HG02610 (cell line): ENCODE measurements around the gene C11orf16.
"Not testable (repeated sequence)": the region's sequence is repeated elsewhere in the genome, so short reads cannot be mapped to it uniquely, and the experiment has no call there.

ENCODE experiments used
- ATAC-seq: cut with Tn5 transposase; IDR thresholded peaks from one replicate; pipeline ENCODE4 v1.9.1; 2021; ENCODE audit warnings: mild to moderate bottlenecking, moderate library complexity; ENCODE audit not compliant: unreplicated experiment

C11orf16 gene, protein sequence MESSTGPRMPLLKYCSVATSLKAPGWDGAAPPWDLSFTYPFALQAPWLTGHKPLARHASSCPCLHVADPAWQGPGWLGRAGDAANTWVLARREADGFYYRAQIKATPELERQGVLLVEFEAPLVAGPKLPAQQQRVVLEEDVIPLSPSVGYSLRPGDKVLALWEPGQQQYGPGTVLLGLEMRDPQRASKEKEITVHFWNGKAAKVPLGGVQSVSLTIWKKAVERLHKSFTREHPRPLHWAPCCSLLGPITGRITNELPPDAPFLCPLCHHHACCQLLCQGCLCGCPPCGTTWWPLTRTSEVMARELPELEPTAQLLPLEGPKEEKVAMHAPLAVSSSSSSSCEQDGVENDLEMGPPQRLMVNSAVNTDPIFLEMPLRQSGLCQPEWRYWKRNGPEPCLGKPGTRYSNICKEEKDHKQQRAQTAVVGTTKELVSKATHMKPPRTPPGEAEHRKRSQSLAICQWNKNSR

GRCh38 chr11:8932564-8933180 lies at the start of gene C11orf16:
Gene C11orf16 (minus strand): TSS chr11:8932947. CDS start chr11:8932308, 639 bp downstream.
- no peak for ATAC-seq

GRCh38 chr11:8980485-8980884 lies 47.7 kb upstream of the C11orf16 start:
- ATAC-seq, result no peak

DNA sequence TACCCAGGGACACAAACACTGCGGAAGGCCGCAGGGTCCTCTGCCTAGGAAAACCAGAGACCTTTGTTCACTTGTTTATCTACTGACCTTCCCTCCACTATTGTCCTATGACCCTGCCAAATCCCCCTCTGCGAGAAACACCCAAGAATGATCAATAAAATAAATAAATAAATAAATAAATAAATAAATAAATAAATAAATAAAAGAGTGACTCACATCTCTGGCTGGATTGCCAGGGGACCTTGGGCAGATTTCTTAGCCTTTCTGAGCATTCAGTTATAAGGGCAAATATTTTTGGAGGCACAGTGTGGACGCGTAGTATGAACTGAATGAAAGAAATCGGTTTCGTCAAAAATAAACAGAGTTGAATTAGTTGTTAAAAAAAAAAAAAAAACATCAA lies 46.6 kb upstream of the C11orf16 start:
- not testable (repeated sequence) for ATAC-seq

DNA sequence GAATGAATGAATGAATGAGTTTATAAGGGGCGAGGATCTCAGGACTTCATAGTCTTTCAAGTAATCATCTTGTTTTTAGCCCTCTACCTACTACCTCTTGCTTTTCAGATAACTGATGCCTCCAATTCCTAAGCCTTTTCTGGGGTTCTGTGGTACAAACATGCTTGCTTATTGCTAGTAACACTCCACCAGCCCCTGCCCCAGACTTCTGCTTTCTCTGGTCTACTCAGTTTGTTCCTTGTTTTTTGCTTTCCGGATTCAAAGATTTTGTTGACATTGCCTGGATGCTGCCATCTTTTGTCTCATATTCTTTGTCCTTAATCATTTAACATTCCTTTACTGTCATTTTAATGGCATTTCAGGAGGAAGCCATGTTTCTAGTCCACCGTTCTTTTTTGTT lies 40.4 kb upstream of the C11orf16 start:
- ATAC-seq, result no peak

DNA sequence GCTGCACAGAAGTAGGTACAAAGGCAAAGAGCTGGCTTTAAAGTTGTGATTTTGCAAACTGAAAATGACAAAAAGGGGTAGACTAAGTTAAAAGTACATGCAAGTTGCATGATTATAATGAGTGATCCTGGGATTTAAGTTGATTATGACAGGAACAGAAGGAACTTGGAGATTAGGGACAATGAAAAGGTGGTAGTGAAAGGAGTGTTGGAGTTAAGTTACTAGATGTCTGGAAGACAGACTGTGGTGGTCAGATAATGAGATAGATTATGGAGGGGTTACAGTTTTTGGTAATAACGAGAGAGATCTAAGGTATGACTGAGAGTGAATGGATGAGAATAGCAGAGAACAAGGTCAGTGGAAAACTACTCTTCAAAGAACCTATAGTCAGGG lies 39.2 kb upstream of the C11orf16 start:
- no peak for ATAC-seq

- no peak for ATAC-seq
Measured at GRCh38 chr11:8971196-8971923, 38.6 kb upstream of the C11orf16 start.

- ATAC-seq, result no peak
Measured at GRCh38 chr11:8967184-8967583, 34.4 kb upstream of the C11orf16 start.

DNA sequence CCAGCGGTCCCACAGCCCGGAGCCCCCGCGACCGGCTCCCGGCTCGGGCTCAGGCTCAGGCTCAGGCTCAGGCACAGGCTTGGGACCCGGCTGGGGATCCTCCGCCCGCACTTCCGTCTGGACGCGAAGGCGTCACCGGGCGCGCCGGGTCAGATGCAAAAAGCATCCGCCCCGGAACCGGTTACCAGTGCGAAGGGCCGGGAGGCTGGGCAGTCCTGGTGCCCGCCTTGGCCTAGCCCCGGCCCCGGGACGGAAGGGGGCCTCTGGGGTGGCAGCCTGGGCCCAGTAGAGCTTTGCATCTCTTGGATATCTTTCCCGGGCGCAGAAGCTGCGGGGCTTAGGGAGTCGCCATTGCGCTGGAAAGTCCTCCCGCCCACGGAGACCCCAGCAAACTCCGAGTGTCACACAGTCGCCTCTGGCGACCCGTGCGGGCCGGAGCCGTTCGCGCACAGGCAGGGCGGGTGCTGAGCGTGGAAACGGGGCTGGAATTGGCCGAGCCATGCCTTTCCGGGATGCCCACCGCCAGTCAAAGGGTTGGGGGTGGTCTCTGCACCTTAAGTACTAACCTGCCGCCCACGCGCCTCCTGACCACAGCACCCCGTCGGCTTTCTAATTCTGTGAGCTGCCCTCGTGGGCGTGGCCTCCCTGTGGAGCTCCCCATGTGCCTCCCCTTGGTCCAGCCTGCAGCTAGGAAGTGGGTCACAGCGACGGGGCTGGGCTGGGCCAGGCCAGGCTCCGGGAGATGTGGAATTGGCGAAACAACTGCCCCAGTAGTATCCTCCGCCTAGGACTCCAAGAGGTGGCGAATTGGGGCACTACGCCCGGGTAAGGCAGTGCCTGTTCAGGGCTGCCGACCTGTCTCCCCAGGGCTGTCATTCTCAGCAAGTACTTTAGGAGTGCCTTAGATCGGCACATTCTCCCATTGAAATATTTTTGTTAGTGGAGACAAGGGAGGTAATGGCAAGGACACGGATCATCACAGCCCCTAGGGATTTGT lies 31.9 kb upstream of the C11orf16 start, which contains the start of gene TMEM9B:
Gene TMEM9B, minus strand, starts transcription at position 119 of the 997 bp plus-strand sequence. CDS start 129 bp downstream, outside the sequence.
- peak; percentile 86 for ATAC-seq

DNA sequence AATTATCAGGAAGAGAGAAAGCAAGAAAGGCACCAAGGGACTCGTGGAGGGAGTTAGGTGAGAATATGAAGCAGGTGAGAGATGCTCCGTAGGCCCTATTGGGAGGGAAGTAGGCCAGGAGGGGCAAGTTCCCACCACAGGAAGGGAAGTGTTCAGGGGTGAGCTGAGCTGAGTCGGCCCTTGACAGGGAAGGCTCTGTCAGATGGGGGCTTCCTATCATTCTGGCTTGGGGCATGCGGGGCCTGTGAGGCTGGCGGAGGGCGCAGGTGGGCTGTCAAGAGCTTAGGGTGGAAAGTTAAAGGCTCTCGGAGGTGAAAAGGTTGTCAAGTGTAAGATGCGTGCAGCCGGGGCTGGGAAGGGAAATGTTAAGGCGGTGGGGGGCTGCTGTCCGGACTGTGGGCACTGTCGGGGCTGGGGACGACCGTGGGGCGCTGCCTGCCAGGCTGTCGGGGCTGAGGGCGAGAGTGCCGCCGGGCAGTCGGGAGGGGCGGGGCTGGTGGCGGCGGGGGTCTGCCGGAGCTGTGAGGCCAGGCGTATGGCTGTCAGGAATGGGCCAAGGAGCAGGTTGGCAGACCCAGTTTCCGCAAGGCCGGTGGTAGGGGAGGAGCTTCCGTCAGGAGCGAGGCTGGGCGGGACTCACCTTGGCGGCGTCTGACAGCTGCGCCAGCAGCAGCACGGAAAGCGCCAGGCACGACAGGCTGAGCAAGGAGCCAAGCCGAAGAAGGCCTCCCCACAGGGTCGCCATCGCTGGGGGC lies 31.0 kb upstream of the C11orf16 start:
- ATAC-seq, result peak; percentile 62

GRCh38 chr11:8962841-8963240 lies 30.1 kb upstream of the C11orf16 start:
- no peak for ATAC-seq

GRCh38 chr11:8961401-8961800 lies 28.7 kb upstream of the C11orf16 start:
- ATAC-seq, result no peak

DNA sequence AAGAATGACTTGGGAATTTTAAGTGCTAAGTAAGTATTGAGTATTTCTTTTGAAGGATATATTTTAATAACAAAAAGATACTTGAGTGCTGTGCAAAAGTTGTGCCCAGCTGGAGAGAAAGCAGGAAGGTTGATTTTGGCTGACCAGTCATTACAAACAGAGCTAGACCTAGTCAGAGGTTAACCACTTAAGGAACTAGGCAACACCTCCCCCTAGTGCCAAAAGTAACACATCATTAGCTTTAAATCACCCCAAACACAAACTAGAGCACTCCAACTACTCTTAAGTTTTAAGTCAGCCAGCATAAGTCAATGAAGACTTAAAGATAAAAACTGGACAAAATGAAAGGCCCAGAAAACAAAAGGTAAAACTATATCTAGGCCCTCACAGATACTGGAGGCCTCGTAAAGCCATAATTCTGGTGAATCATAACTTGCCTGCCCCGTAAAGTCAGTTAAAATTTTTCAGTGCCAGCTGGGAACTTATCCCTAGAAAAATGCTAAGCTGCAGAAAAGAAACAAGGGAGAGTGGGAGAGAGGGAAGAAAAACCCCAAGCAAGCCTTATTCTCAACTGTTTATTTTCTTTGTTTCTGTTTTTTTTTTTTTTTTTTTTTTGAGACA lies 26.9 kb upstream of the C11orf16 start:
- ATAC-seq, result peak; percentile 43

- ATAC-seq, result no peak
Measured at GRCh38 chr11:8956860-8957259, 24.1 kb upstream of the C11orf16 start.

DNA sequence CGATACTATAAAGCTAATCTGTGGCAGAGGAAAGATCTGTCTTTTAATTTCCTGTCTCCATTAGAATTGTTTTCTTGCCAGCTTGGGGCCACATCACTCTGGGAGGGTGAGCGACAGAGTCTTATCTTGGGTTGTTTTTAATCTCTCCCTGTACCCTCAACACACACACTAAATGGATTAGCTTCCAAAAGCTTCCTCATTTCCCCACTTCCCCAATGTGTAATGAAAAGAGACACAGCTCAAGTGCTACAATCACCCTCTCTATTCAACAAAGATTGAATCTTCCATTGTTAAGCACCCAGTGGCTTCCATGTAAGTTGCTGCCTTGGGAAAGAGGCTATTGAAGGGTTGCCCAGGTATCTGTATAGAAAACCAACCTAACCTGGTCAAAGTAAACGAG lies 16.1 kb upstream of the C11orf16 start:
- no peak for ATAC-seq

DNA sequence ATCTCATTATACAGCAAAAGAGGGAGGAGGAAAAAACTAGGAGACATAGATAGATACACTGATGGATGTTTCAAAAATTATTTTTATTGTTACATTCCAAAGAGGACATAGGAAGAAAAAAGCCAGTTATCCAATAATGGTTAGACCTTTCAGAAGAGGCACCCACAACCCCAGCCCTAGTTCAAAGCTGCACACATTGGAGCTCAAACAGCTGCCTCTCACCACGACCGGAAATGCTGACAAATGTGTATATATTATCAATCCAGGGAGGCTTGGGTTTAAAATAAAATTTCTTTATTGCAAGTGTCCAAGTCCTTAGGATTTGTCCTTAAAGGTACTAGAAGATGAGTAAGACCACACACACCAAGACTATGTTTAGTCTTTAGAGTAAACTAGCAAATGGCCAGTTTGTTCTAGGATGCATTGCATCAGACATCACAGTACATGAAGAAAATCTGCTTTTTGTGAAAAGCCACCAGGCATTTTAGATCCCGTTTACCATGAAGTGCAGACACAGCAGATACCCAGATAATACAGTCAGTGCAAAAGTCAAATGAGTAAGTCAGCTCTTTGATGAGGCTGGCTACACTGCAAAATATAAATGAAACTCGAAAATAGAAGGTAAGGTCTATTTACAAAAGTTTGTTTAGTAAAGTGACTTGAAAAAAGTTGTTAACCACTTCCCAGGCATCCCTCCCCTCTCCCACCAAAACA lies 14.6 kb upstream of the C11orf16 start:
- no peak for ATAC-seq

GRCh38 chr11:8942518-8943066 lies 9.8 kb upstream of the C11orf16 start, which contains the start of gene ASCL3:
Gene ASCL3 (minus strand): TSS chr11:8943016. CDS start chr11:8938161, 4,855 bp downstream.
- no peak for ATAC-seq

DNA sequence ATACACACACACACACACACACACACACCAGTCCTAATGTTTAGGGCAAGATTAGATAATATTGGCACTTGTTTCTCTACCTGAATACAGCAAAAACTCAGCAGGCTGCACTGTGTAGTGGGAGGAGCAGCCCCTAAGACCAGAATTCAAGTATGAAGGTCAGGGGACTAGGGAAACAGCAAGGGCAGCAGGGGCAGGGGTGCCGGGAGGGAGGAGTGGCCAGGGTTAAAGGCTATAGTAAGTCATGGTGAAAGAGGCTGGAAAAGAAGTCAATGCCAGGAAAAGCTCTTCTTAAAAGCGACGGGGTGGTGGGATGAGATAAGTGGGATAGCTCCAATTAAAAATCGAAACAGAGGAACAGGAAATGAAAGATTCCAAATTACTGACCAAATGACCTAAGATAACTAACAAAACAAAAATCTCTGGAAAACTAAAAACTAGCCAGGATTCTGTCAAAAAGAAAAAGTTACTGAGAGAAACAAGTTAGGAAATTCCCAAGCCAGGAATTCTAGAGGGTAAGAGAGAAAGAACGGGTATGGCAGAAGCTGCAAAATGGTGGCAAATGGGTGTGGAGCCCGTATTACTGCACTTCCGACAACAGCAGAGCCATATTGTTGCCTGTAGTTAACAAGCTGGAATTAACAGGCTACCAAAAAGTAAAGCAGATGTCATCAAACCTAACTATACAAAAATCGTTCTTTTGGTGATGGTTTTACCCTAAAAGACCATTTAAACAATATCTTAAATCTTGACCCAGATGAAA lies 8.8 kb upstream of the C11orf16 start:
- no peak for ATAC-seq
